ENCODE data around the gene TMC1.

DNA sequence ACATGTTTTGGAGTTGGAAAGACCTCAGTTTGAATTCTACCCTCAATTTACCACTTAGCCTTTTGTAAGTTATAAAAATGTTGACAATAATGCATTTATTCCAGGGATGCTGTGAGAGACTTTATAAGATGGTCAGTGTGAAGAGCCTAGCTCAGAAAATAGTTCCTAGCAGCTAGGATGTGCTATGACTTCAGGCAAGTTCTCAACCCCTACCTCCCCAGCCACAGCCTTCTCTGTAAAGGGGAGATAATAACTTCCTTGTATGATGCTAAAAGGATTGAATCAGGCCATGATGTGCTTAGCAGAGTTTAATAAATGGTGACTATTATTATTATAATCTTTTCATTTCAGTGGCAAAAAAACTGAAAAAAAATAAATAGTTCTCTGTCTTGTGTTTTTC is 353.8 kb downstream of the TMC1 start:
- TF ChIP-seq, protein P1, sequence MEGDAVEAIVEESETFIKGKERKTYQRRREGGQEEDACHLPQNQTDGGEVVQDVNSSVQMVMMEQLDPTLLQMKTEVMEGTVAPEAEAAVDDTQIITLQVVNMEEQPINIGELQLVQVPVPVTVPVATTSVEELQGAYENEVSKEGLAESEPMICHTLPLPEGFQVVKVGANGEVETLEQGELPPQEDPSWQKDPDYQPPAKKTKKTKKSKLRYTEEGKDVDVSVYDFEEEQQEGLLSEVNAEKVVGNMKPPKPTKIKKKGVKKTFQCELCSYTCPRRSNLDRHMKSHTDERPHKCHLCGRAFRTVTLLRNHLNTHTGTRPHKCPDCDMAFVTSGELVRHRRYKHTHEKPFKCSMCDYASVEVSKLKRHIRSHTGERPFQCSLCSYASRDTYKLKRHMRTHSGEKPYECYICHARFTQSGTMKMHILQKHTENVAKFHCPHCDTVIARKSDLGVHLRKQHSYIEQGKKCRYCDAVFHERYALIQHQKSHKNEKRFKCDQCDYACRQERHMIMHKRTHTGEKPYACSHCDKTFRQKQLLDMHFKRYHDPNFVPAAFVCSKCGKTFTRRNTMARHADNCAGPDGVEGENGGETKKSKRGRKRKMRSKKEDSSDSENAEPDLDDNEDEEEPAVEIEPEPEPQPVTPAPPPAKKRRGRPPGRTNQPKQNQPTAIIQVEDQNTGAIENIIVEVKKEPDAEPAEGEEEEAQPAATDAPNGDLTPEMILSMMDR (IDR thresholded peaks at IDR 0.05; ENCODE audit: low read depth, low read length, poor library complexity, severe bottlenecking): no peak
- TF ChIP-seq EZH2phosphoT487 (IDR thresholded peaks at IDR 0.05; ENCODE audit: borderline replicate concordance, low read length): no peak
